ENCODE results near the gene SPINK5.
A peak's percentile ranks its signal among the peaks of the same experiment; 100 is the strongest.

SPINK5 gene

GRCh38 chr5:148147415-148147814 lies 83.6 kb downstream of the SPINK5 start:
- Histone ChIP-seq H3K27ac (ENCODE audit: low read depth, low read length) (no peak overlapping the region), H3K36me3 (ENCODE audit: control insufficient read depth in 1 of 2, insufficient read depth in 2 of 2, low read length in 2 of 2) (no peaks in the 10 kb centered on the region), H3K4me3 (ENCODE audit: low read depth, low read length) (no peak overlapping the region), H3K4me2 (ENCODE audit: low read length) (no peak overlapping the region), H4K8ac (ENCODE audit: low read depth, low read length) (peak overlapping the region; percentile 19), H2AK5ac (ENCODE audit: low read length) (no peak overlapping the region), H3K4ac (ENCODE audit: low read depth, low read length) (no peak overlapping the region), H4K91ac (ENCODE audit: low read depth, low read length) (no peak overlapping the region), H2BK12ac (ENCODE audit: low read length) (no peak overlapping the region), H3K27me3 (ENCODE audit: insufficient read depth, low read length) (no peaks in the 10 kb centered on the region), H3K9ac (ENCODE audit: low read length) (no peak overlapping the region), H3K79me1 (ENCODE audit: low read length) (peaks cover 6% of the 10 kb centered on the region), H3K4me1 (ENCODE audit: control insufficient read depth in 1 of 2, insufficient read depth in 2 of 2, low read length in 2 of 2) (peaks cover 0 to 5% of the 10 kb centered on the region in 2 experiments), H3K14ac (ENCODE audit: low read length) (no peak overlapping the region), H3K79me2 (ENCODE audit: control insufficient read depth, insufficient read depth, low read length, poor library complexity) (no peaks in the 10 kb centered on the region), H3K18ac (ENCODE audit: low read length) (no peak overlapping the region), H2AFZ (ENCODE audit: insufficient read depth, low read length, poor library complexity) (no peak overlapping the region), H2BK120ac (ENCODE audit: insufficient read depth, low read length, poor library complexity) (no peak overlapping the region), H3K9me3 (ENCODE audit: insufficient read depth, low read depth, low read length) (no peaks in the 10 kb centered on the region), H3K23ac (ENCODE audit: low read length) (no peak overlapping the region), H2BK5ac (ENCODE audit: low read depth, low read length, poor library complexity) (no peak overlapping the region), H4K12ac (ENCODE audit: low read depth, low read length) (no peak overlapping the region)
- DNase-seq: peak in 1 of 2 donors; percentile 53
- no CpG with 5 or more reads among the region's 4 CpGs for WGBS (ENCODE audit: extremely low coverage, insufficient coverage, insufficient read length)

GRCh38 chr5:148151872-148152271 lies 88.1 kb downstream of the SPINK5 start:
- Histone ChIP-seq H3K14ac (ENCODE audit: low read length) (no peak overlapping the region), H4K8ac (ENCODE audit: low read depth, low read length) (no peak overlapping the region), H2BK5ac (ENCODE audit: low read depth, low read length, poor library complexity) (no peak overlapping the region), H3K27ac (ENCODE audit: low read depth, low read length) (no peak overlapping the region), H3K4me2 (ENCODE audit: low read length) (no peak overlapping the region), H3K18ac (ENCODE audit: low read length) (no peak overlapping the region), H3K79me1 (ENCODE audit: low read length) (peaks cover 2% of the 10 kb centered on the region), H2AFZ (ENCODE audit: insufficient read depth, low read length, poor library complexity) (no peak overlapping the region), H3K9me3 (ENCODE audit: insufficient read depth, low read depth, low read length) (peaks cover 2% of the 10 kb centered on the region), H2BK12ac (ENCODE audit: low read length) (no peak overlapping the region), H3K23ac (ENCODE audit: low read length) (no peak overlapping the region), H3K9ac (ENCODE audit: low read length) (no peak overlapping the region), H3K4ac (ENCODE audit: low read depth, low read length) (no peak overlapping the region), H3K36me3 (ENCODE audit: control insufficient read depth in 1 of 2, insufficient read depth in 2 of 2, low read length in 2 of 2) (no peaks in the 10 kb centered on the region), H3K79me2 (ENCODE audit: control insufficient read depth, insufficient read depth, low read length, poor library complexity) (no peaks in the 10 kb centered on the region), H4K91ac (ENCODE audit: low read depth, low read length) (no peak overlapping the region), H3K27me3 (ENCODE audit: insufficient read depth, low read length) (no peaks in the 10 kb centered on the region), H4K12ac (ENCODE audit: low read depth, low read length) (no peak overlapping the region), H3K4me1 (ENCODE audit: control insufficient read depth in 1 of 2, insufficient read depth in 2 of 2, low read length in 2 of 2) (peaks cover 0 to 2% of the 10 kb centered on the region in 2 experiments), H2AK5ac (ENCODE audit: low read length) (no peak overlapping the region), H2BK120ac (ENCODE audit: insufficient read depth, low read length, poor library complexity) (no peak overlapping the region), H3K4me3 (ENCODE audit: low read depth, low read length) (no peak overlapping the region)
- DNase-seq: no peak
- no CpG with 5 or more reads among the region's 2 CpGs for WGBS (ENCODE audit: extremely low coverage, insufficient coverage, insufficient read length)

- no peak overlapping the region for H3K4ac ChIP-seq (ENCODE audit: low read depth, low read length)
- H2BK12ac ChIP-seq (ENCODE audit: low read length): no peak overlapping the region
- no peak overlapping the region for H3K14ac ChIP-seq (ENCODE audit: low read length)
- no peak overlapping the region for H2BK120ac ChIP-seq (ENCODE audit: insufficient read depth, low read length, poor library complexity)
- H3K9me3 ChIP-seq (ENCODE audit: insufficient read depth, low read depth, low read length): peaks cover 2% of the 10 kb centered on the region
- H4K8ac ChIP-seq (ENCODE audit: low read depth, low read length): no peak overlapping the region
- no peak overlapping the region for H3K4me2 ChIP-seq (ENCODE audit: low read length)
- H3K23ac ChIP-seq (ENCODE audit: low read length): no peak overlapping the region
- H3K79me2 ChIP-seq (ENCODE audit: control insufficient read depth, insufficient read depth, low read length, poor library complexity): no peaks in the 10 kb centered on the region
- H3K4me3 ChIP-seq (ENCODE audit: low read depth, low read length): no peak overlapping the region
- H4K91ac ChIP-seq (ENCODE audit: low read depth, low read length): no peak overlapping the region
- no peak overlapping the region for H4K12ac ChIP-seq (ENCODE audit: low read depth, low read length)
- no peak overlapping the region for H2AK5ac ChIP-seq (ENCODE audit: low read length)
- H3K36me3 ChIP-seq (ENCODE audit: control insufficient read depth in 1 of 2, insufficient read depth in 2 of 2, low read length in 2 of 2): no peaks in the 10 kb centered on the region
- H2AFZ ChIP-seq (ENCODE audit: insufficient read depth, low read length, poor library complexity): no peak overlapping the region
- no peak overlapping the region for H3K18ac ChIP-seq (ENCODE audit: low read length)
- no peak overlapping the region for H2BK5ac ChIP-seq (ENCODE audit: low read depth, low read length, poor library complexity)
- H3K27me3 ChIP-seq (ENCODE audit: insufficient read depth, low read length): no peaks in the 10 kb centered on the region
- peaks cover 0 to 2% of the 10 kb centered on the region in 2 experiments for H3K4me1 ChIP-seq (ENCODE audit: control insufficient read depth in 1 of 2, insufficient read depth in 2 of 2, low read length in 2 of 2)
- H3K9ac ChIP-seq (ENCODE audit: low read length): no peak overlapping the region
- no peaks in the 10 kb centered on the region for H3K79me1 ChIP-seq (ENCODE audit: low read length)
- DNase-seq: no peak
- H3K27ac ChIP-seq (ENCODE audit: low read depth, low read length): no peak overlapping the region
These were observed 89.0 kb downstream of the SPINK5 start for GRCh38 chr5:148152781-148153180.

GRCh38 chr5:148156609-148157008 lies 92.8 kb downstream of the SPINK5 start:
- no peaks in the 10 kb centered on the region for H3K79me1 ChIP-seq (ENCODE audit: low read length)
- no peak overlapping the region for H4K12ac ChIP-seq (ENCODE audit: low read depth, low read length)
- H3K27me3 ChIP-seq (ENCODE audit: insufficient read depth, low read length): no peaks in the 10 kb centered on the region
- no peak overlapping the region for H2BK12ac ChIP-seq (ENCODE audit: low read length)
- no peak overlapping the region for H3K14ac ChIP-seq (ENCODE audit: low read length)
- no peak overlapping the region for H4K91ac ChIP-seq (ENCODE audit: low read depth, low read length)
- no peak overlapping the region for H3K4me2 ChIP-seq (ENCODE audit: low read length)
- no peak overlapping the region for H2AFZ ChIP-seq (ENCODE audit: insufficient read depth, low read length, poor library complexity)
- no peaks in the 10 kb centered on the region for H3K79me2 ChIP-seq (ENCODE audit: control insufficient read depth, insufficient read depth, low read length, poor library complexity)
- H2AK5ac ChIP-seq (ENCODE audit: low read length): no peak overlapping the region
- no peak overlapping the region for H2BK5ac ChIP-seq (ENCODE audit: low read depth, low read length, poor library complexity)
- H3K4me1 ChIP-seq (ENCODE audit: control insufficient read depth in 1 of 2, insufficient read depth in 2 of 2, low read length in 2 of 2): peaks cover 0 to 2% of the 10 kb centered on the region in 2 experiments
- no peak for DNase-seq
- no peak overlapping the region for H3K18ac ChIP-seq (ENCODE audit: low read length)
- no peak overlapping the region for H3K4me3 ChIP-seq (ENCODE audit: low read depth, low read length)
- no CpG with 5 or more reads among the region's 1 CpG for WGBS (ENCODE audit: extremely low coverage, insufficient coverage, insufficient read length)
- H3K9ac ChIP-seq (ENCODE audit: low read length): no peak overlapping the region
- no peak overlapping the region for H3K27ac ChIP-seq (ENCODE audit: low read depth, low read length)
- H2BK120ac ChIP-seq (ENCODE audit: insufficient read depth, low read length, poor library complexity): no peak overlapping the region
- no peak overlapping the region for H3K23ac ChIP-seq (ENCODE audit: low read length)
- no peak overlapping the region for H4K8ac ChIP-seq (ENCODE audit: low read depth, low read length)
- H3K36me3 ChIP-seq (ENCODE audit: control insufficient read depth in 1 of 2, insufficient read depth in 2 of 2, low read length in 2 of 2): no peaks in the 10 kb centered on the region
- no peak overlapping the region for H3K4ac ChIP-seq (ENCODE audit: low read depth, low read length)
- peaks cover 2% of the 10 kb centered on the region for H3K9me3 ChIP-seq (ENCODE audit: insufficient read depth, low read depth, low read length)
